HepG2 (cell line): Measurements from ENCODE around the gene ABCD1. TPM values are rescaled to one million over a fixed set of nuclear protein-coding genes. Genes with fewer than 3 reads are reported as not detected.

Experiments
- BCL6 ChIP-seq: IDR thresholded peaks from 2 replicates; pipeline ENCODE4 v1.6.1; 2016; ENCODE audit warnings: missing genetic modification reagents, missing compliant biosample characterization
- BHLHE40 ChIP-seq: IDR thresholded peaks from 2 replicates; pipeline ENCODE4 v1.6.1; 2011; ENCODE audit warnings: low read length, improper control_type of control experiment
- DDIT3 ChIP-seq: sonication (generic); formaldehyde crosslinking; IDR thresholded peaks from 2 replicates; pipeline ENCODE4 v1.4.0; 2020; ENCODE audit warnings: mild to moderate bottlenecking, missing genetic modification reagents
- FOXC1 ChIP-seq: sonication (generic); formaldehyde crosslinking; IDR thresholded peaks from 2 replicates; pipeline ENCODE4 v1.8.0; 2022; ENCODE audit warnings: mild to moderate bottlenecking, missing genetic modification reagents, borderline replicate concordance
- HINFP ChIP-seq: sonication (generic); formaldehyde crosslinking; IDR thresholded peaks from 2 replicates; pipeline ENCODE4 v1.4.0; 2020; ENCODE audit warnings: low read depth, mild to moderate bottlenecking, missing genetic modification reagents
- HNF4A ChIP-seq: sonication (generic); formaldehyde crosslinking; IDR thresholded peaks from 2 replicates; pipeline ENCODE4 v1.4.0; 2020; ENCODE audit warnings: missing genetic modification reagents
- MLX ChIP-seq: IDR thresholded peaks from 2 replicates; pipeline ENCODE4 v1.6.1; 2016
- RAD21 ChIP-seq: fragments of 450-650 bp; formaldehyde crosslinking; IDR thresholded peaks from 2 replicates; pipeline ENCODE4 v1.5.0; 2020; ENCODE audit warnings: mild to moderate bottlenecking
- SP1 ChIP-seq, 2 experiments: fragments of 450-650 bp in 1 of 2; sonication (generic) in 1 of 2; formaldehyde crosslinking in 1 of 2; IDR thresholded peaks; 2 replicates each; pipeline versions ENCODE4 v1.4.0 to v1.6.1; 2016 to 2020; ENCODE audit warnings: missing genetic modification reagents in 1 of 2
- TRIM24 ChIP-seq: sonication (generic); formaldehyde crosslinking; IDR thresholded peaks from 2 replicates; pipeline ENCODE4 v1.8.0; 2022; ENCODE audit warnings: mild to moderate bottlenecking, missing genetic modification reagents
- ZBTB10 ChIP-seq: sonication (generic); formaldehyde crosslinking; IDR thresholded peaks from 2 replicates; pipeline ENCODE4 v1.4.0; 2020; ENCODE audit warnings: missing genetic modification reagents, borderline replicate concordance
- ZFP36 ChIP-seq: fragments of 150-350 bp; IDR thresholded peaks from 2 replicates; pipeline ENCODE4 v1.6.1; 2018; ENCODE audit warnings: borderline replicate concordance, low read length, low read depth; ENCODE audit not compliant: partially characterized antibody
- ZNF136 ChIP-seq: sonication (generic); formaldehyde crosslinking; IDR thresholded peaks from 2 replicates; pipeline ENCODE4 v1.8.1; 2022; ENCODE audit warnings: low read depth, mild to moderate bottlenecking, moderate library complexity, missing genetic modification reagents
- ZNF224 ChIP-seq: sonication (generic); formaldehyde crosslinking; IDR thresholded peaks from 2 replicates; pipeline ENCODE4 v1.5.0; 2020; ENCODE audit warnings: mild to moderate bottlenecking, missing genetic modification reagents
- ZNF331 ChIP-seq: sonication (generic); formaldehyde crosslinking; IDR thresholded peaks from 2 replicates; pipeline ENCODE4 v1.4.0; 2020; ENCODE audit warnings: missing genetic modification reagents
- ZNF34 ChIP-seq: sonication (generic); formaldehyde crosslinking; IDR thresholded peaks from 2 replicates; pipeline ENCODE4 v1.4.0; 2020; ENCODE audit warnings: mild to moderate bottlenecking, missing genetic modification reagents, borderline replicate concordance
- ZNF713 ChIP-seq: sonication (generic); formaldehyde crosslinking; IDR thresholded peaks from 2 replicates; pipeline ENCODE4 v1.4.0; 2020; ENCODE audit warnings: mild to moderate bottlenecking, missing genetic modification reagents
- ZNF747 ChIP-seq: sonication (generic); formaldehyde crosslinking; IDR thresholded peaks from 2 replicates; pipeline ENCODE4 v1.8.1; 2023; ENCODE audit warnings: missing genetic modification reagents, mild to moderate bottlenecking, borderline replicate concordance
- ZNF792 ChIP-seq: IDR thresholded peaks from 2 replicates; pipeline ENCODE4 v1.6.1; 2016
- ZNF816 ChIP-seq: sonication (generic); formaldehyde crosslinking; IDR thresholded peaks from 2 replicates; pipeline ENCODE4 v1.8.0; 2022; ENCODE audit warnings: missing genetic modification reagents, mild to moderate bottlenecking, borderline replicate concordance
- ZNF83 ChIP-seq: sonication (generic); formaldehyde crosslinking; IDR thresholded peaks from 2 replicates; pipeline ENCODE4 v1.4.0; 2020; ENCODE audit warnings: missing genetic modification reagents, mild to moderate bottlenecking, borderline replicate concordance
- polyA plus RNA-seq, 8 experiments: library from polyadenylated mRNA; depleted of rRNA in 3 of 8; stranded (reverse) in 7 of 8; unstranded in 1 of 8; fragments of >200 nt; fragmentation: Illumina TruSeq in 4 of 8; extraction: Trizol in 4 of 8; gene quantifications; 2 replicates each; pipeline versions ENCODE4 v1.2.1 to v1.2.3, GENCODE V29; 2011 to 2016; ENCODE audit warnings: low read depth in 4 of 8, missing spikeins in 1 of 8, mixed read lengths in 1 of 8; ENCODE audit not compliant: insufficient read depth in 1 of 8
- total RNA-seq, 5 experiments: library from RNA; depleted of rRNA; stranded (reverse); fragments of >200 nt; fragmentation: Illumina TruSeq; extraction: Trizol; gene quantifications; 2 replicates each; pipeline ENCODE4 v1.2.3, GENCODE V29; 2016; ENCODE audit warnings: low read depth in 1 of 5

Gene ABCD1
- total and polyA plus RNA-seq, 2 of the 13 experiments (the other 11 are each of a cell fraction or from before 2014, with no cell fraction given): 11.4 to 15.9 TPM

- TF ChIP-seq ZBTB10 (CRISPR knock-in tag) (no peak), ZNF224 (CRISPR knock-in tag) (no peak), TRIM24 (no peak), ZNF792 (CRISPR knock-in tag) (no peak), ZNF747 (CRISPR knock-in tag) (no peak), SP1 (IDR thresholded peaks at IDR 0.05) (no peak), SP1 (CRISPR knock-in tag; IDR thresholded peaks at IDR 0.05) (peak; percentile 43; the same call in 1 of the 2 replicates), ZNF331 (CRISPR knock-in tag) (no peak), HINFP (no peak), FOXC1 (CRISPR knock-in tag) (no peak), DDIT3 (no peak), RAD21 (CRISPR knock-in tag) (peak; percentile 25; the same call in 1 of the 2 replicates), ZNF816 (CRISPR knock-in tag) (no peak), ZFP36 (no peak), ZNF136 (no peak), MLX (CRISPR knock-in tag) (no peak), ZNF34 (no peak), ZNF713 (CRISPR knock-in tag) (no peak), BCL6 (CRISPR knock-in tag) (no peak), BHLHE40 (no peak), ZNF83 (CRISPR knock-in tag) (no peak), HNF4A (no peak)
Measured at GRCh38 chrX:153724252-153725038, at the start of gene ABCD1, which contains the start of gene BCAP31 (continued).
